Activated CD4-positive, alpha-beta T cell treated with anti-CD3 and anti-CD28 coated beads, Interleukin-2, Interleukin-6, amounts not matched to agents 100 ng/mL and 50 ng/mL, durations not matched to agents 16 hours and 8 hours (primary cell): ENCODE data around the gene GDI2.
"Not testable (repeated sequence)": the region's sequence is repeated elsewhere in the genome, so short reads cannot be mapped to it uniquely, and the experiment has no call there.

ENCODE experiments used
- DNase-seq: peaks from one replicate; pipeline ENCODE4 v3.0.0-alpha.2; 2020

Gene GDI2

DNA sequence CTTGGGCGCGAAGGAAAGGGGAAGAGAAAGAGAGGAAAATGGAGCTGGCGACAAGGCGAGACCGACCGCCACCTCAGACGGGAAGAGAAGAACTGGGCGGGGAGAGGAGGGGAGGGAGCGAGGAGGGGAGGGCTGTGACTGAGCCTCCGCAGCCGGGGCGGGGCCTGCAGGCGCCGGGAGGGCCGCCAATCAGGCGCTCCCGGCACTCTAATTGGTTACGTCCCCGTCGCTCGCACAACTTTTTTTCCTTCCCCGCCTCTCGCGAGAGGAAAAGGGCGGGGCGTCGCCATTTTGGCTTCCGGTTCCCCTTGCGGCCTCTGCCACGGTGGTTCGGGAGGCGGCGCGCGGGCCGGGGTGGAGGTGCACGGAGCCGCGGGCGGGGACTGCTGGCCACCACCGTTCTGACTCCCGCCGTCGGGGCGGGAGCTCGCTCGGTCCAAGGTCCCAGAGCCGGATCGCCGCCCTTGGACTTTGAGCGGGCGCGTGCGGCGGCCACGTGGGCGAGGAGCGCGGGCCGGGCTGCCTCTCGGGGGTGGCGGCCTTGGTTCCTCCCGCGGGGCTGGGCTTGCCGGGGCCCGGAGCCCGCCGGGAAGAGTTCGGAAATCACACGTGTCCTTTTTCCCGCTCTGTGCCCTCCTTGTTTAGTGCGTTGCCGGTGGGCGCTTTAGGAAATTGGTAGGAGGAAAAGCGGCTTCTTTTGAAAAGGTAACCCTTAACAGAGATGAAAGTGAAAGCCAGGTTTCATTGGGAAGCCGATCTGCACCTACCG lies at the start of gene GDI2:
TSS of gene GDI2 (minus strand) at position 94 of the 769 bp plus-strand sequence. CDS start 176 bp downstream, outside the sequence.
- DNase-seq = peak; percentile 98

DNA sequence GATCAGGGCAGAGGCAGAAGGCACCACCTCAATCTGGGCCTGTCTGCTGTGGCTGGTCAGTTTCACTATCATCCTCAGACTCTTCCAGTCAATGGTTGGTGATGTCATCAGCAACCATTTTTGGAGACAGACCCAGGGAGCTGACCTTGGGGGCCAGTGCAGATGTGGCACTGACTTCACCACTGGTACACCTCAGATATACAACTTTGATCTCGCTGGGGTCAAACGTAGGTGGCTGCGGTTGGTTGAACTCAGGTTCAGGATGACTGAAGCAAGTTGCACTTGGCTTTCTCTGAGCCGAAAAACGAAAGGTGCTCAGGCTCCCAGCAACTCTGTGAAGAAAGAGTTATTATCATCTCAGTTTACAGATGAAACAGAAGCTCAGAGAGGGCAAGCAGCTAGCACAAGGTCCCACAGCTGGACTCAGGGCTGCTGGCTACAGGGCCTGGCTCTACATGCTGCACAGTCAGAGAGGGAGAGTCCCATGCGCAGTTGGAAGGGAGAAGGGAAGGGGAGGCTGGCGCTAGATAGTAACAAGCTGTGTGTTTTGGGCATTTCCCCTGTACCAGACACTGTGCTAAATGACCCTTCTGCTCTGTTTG lies 49.2 kb upstream of the GDI2 start:
- DNase-seq = no peak

DNA sequence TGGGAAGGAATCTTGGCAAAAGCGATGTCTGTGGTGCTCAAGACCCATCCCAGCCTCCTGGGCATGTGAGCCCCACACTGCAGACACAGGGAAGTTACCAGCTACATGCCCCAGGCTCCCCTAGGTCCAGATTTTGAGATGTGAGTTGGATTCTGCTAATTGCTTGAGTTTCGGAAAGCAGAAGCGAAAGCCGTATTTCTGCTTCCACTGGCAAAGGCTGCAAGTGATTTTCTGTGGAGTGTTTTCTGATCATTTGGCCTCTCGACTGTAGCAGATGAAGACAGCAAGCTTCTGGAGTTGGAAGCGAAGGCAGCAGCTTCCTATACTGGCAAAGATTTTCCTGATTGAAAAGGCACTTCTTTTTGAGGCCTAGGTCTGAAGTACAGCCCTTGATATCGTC lies 46.8 kb upstream of the GDI2 start:
- no peak for DNase-seq

DNA sequence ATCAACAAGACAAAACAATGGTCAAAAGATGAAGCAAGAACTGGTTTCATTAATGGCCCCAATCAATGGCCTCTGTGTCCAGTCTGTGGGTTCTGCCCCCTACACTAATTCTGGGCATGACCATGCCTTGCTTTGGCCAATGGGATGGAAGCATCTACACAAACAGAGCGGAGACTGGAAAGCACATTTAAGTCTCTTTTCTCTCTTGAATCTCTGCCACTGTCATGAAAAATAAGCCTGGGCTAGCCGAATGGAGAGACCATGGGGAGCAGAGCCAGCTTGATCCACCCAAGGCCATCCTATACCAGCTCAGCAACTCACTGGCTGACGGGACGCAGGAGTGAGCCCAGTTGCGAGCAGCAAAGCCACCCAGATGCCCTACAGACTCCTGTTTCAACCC lies 45.6 kb upstream of the GDI2 start:
- DNase-seq = no peak

DNA sequence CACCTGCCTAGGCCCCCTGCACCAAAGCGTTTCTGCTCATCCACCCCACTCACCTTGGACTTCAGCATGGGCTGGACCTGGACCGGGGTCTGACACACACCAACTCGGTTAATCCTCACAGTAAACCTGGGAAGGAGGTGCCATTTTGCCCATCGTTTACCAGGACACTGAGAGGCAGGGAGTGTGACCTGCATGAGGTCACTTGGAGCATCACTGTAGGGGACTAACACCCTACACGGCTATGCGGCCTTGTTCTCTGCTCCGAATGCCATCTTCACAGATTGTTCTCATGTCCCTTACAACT lies 43.4 kb upstream of the GDI2 start:
- DNase-seq = no peak

DNA sequence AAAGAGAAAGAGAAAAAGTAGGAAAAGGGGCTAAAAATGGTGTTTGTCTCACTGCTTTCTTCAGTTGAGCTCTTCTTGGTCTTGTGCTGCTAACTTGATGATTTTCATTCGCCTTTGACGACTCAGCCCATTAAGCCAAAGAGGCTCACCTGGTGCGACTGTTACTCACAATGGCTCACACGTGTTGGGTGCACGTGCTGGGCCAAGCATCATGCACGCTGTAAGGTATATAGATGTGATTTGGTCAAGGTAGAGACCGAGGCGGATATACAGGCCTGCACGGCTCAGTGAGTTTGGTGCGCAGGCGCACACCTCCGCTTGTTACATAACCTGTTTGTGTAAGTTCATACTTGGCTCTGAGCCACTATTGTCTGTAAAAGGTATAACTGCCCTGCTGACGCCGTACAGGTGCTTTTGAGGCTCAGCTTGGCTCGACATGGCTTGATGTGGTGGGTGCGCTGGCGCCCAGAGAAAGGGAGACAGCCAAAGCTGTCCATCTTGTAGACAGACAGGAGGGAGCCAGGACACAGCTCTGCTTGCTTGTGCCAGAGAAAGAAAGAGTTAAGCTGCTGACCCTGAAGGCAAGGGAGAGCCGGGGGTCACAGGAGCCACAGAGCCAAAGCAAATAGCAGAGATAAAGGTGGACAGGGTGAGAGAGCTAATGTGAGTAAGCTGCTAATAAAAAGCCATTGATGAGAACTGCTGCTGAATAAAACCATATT lies 42.9 kb upstream of the GDI2 start:
- no peak for DNase-seq

DNA sequence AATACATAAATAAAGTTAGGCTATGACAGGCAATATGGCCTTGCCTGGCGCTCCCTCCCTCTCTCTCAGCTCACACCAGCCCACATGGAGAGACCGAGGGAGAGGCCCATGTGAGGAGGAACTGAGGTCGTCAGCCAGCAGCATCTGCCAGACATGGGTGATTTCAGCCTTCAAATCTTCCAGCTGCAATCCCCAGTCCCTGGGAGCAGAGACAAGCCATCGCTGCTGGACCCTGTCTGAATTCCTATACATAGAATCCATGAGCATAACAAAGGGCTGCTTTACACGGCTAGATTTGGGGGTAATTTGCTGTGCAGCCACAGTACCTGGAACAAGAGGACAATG lies 40.9 kb upstream of the GDI2 start:
- no peak for DNase-seq

DNA sequence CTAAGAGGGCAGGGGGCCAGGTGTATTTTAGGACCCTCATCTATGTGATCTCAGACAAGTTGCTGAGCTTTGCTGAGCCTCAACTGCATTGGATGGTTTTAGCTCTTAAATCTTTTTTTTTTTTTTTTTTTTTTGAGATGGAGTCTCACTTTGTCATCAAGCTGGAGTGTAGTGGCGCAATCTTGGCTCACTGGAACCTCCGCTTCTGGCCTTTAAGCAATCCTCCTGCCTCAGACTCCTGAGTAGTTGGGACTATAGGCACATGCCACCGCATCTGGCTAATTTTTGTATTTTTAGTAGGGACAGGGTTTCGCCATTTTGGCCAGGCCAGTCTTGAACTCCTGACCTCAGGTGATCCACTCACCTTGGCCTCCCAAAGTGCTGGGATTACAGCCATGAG lies 33.4 kb upstream of the GDI2 start:
- not testable (repeated sequence) for DNase-seq

DNA sequence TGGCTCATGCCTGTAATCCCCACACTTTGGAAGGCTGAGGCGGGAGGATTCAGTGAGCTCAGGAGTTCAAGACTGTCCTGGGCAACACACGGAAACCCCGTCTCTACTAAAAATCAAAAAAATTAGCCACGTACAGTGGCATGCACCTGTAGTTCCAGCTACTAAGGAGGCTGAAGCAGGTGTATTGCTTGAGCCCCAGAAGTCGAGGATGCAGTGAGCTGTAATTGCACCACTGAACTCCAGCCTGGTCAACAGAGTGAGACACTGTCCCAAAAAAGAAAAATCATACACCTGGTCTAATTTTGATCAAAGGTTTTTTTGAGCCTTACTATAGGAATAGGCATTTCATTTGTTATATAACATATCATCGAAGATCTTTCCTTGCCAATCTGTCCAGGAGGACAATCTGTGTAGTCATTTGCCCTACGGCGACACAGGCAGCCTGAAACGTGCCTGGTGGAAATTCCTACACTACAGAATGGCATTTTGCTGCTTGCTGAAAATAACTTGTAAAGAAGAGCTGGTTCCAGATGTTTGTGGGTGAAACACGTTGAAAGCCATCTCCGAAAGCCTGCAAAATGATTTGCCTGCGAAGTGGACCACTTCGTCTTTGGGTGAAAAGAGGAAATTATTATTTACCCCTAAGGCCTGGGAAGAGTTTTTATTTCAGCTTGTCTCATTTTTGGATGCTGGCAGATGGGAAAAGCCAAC lies 31.3 kb upstream of the GDI2 start:
- no peak for DNase-seq

DNA sequence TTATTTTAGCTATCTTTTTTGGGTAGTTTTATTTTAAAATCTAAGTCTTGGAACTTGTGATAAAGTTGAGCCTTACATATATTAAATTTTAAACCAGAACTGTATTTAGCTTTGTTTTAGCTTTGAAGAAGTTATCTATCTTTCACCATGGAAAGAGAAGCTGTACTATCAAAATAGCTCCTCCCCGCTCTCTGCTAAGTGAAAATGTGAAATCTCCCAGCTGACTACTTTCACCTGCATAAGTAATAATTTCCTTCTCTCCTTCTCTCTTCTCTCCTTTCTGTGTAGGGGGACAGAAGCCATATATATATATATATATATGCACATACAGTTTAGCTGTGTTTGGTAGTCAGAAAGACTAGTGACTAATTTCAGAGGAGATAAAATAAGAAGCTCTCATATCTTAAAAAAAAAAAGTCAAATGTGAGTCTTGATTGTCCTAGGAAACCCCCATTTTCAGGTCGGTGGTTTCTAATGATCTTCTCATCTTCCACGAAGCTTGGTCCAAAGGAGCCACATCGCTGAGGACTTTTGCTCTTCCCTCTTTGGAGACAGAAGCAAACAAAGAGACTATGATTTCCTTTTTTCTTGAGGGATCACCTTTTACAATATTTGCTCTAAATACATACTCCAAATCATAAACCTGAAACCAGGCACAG lies 30.6 kb upstream of the GDI2 start:
- DNase-seq = no peak

DNA sequence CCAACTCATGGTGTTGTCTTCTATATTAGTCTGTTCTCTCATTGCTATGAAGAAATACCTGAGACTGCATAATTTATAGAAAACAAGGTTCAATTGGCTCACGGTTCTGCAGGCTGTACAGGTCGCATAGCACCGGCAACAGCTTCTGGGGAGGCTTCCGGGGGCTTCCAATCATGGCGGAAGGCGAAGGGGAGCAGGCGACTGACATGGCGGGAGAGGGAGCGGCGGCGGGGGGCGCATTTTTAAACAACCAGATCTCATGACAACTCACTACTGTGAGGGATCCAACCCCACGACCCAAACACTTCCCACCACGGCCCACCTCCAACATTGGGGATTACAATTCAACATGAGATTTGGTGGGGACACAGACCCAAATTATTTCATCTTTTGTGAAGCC lies 28.7 kb upstream of the GDI2 start:
- no peak for DNase-seq

DNA sequence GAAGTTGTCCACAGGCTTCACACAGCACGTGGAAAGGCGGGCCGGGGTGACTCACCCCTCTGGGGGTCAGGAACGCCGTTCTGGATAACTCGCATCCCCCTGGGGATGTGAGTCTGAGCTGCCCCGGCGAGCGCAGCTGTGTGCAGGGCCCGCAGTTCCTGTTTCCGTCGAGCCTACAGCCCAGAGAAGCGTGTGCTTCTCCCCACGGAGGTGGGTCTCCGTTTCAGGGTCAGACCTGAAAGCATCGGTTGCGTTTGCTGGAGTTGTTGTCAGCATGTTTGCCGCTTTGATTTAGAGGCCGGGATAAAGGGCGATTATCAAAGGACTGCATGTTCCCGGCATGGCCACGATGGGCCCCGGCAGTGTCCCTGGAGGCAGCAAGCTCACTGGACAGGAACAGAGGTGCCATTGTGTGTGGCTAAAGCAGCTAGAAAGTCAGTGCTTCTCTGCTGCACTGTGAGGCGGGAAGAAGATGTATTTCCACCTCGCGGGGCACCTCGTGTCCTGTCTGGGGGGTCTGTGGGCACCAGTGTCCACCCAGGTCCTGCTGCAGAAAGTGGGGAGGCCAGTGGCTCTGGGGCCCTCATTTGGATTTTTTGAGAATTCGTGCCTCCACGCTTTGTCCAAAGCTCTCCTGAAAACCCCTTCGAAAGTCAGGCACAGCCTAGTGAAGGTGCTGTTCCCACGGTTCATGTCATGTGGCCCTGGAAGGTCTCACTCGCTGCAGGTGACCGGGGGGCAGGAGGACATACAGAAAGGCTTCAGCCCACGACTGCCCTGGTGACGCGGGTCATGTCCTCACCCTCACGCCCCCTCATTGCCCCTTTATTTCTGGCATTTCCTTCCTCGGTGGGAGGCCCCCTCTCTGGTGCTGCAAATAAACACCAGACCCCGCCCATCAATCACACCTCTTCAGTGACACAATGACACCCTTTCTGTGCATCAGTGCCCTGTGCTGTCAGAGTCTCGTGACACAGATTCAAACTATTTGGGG lies 27.4 kb upstream of the GDI2 start:
- DNase-seq = no peak

DNA sequence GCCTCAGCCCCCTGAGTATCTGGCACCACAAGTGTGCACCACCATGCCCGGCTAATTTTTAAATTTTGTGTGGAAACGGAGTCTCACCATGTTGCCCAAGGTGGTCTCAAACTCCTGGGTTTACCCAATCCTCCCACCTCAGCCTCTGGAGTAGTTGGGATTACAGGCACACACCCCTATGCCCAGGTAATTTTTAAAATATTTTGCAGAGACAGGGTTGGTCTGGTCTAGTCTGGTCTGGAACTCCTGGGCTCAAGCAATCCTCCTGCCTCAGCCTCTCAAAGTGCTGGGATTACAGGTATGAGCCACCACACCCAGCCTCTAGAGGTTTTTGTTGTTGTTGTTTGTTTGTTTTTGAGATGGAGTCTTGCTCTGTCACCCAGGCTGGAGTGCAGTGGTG lies 22.9 kb upstream of the GDI2 start:
- not testable (repeated sequence) for DNase-seq

DNA sequence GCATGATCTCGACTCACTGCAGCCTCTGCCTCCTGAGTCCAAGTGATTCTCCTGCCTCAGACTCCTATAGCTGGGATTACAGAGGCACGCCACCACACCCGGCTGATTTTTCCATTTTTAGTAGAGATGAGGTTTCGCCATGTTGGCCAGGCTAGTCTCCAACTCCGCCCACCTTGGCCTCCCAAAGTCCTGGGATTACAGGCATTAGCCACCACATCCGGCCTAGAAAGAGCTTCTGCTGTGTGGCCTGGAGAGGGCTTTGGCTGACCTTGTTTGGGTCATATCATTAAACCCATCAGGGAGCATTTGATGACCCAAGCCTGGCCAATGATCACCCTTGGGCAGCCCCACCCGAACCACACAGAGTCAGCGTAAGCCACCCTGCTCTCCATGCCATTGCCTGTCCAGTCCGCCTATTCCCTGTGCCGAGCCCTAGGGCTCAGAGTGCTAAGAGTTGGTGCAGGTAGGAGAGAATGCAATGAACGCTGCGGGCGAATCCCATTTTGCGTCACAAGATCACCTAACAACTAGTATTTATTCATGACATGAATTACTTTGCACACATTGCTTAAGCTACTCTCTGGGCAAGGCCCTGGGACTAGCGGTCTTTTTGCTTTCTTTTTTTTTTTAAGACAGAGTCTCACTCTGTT lies 22.3 kb upstream of the GDI2 start:
- no peak for DNase-seq

DNA sequence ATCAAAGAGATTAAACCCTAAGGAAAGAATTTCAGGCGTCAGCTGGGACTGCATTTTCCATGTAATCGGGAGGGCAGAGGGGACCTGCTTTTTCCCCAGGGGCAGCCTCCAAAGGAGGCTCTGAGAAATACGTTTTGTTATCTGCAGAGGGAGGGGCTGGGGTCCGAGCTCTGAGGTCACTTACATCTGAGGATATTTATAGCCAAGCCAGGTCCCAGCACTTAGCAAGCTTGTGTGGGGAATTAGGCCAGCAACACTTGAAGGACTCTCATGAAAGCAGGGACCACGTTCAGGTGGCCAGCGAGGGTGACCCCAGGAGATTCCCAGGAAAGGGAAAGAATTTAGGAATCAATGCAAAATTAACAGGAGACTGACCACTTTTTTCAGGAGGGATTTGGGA lies 20.6 kb upstream of the GDI2 start:
- DNase-seq = no peak

DNA sequence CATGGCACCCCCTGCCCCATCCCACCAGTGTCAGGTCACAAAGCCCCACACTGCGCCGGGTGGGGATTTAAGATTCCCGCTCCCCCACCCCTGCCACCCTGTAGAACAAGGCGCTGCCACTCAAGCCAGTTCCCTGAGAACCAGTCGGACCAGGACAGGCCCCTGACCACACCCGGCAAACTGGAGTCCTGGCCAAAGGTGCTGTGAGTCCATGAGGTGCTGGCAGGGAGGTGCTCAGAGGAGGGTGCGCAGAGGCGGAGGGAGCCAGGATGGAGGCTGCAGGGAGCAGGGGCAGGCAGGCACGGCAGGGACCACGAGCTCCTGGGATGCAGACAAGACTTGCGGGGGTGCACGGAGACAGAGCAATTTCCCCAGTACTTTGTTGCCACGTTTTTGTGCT lies 19.7 kb upstream of the GDI2 start:
- DNase-seq = no peak

DNA sequence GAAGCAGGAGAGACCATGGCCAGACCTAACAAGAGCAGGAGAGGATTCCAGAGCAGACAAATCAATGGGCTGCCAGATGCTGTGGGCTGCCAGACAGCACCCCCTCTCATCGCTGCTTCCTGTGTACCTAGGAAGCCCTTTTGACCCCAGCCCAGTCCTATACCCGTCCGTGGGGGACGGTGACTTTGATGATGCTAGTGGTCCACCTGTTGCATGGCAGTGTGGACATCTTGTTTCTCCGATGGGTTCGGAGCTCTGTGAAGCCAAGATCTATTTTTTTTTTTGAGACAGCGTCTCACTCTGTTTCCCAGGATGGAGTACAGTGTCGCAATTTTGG lies 18.2 kb upstream of the GDI2 start:
- no peak for DNase-seq

DNA sequence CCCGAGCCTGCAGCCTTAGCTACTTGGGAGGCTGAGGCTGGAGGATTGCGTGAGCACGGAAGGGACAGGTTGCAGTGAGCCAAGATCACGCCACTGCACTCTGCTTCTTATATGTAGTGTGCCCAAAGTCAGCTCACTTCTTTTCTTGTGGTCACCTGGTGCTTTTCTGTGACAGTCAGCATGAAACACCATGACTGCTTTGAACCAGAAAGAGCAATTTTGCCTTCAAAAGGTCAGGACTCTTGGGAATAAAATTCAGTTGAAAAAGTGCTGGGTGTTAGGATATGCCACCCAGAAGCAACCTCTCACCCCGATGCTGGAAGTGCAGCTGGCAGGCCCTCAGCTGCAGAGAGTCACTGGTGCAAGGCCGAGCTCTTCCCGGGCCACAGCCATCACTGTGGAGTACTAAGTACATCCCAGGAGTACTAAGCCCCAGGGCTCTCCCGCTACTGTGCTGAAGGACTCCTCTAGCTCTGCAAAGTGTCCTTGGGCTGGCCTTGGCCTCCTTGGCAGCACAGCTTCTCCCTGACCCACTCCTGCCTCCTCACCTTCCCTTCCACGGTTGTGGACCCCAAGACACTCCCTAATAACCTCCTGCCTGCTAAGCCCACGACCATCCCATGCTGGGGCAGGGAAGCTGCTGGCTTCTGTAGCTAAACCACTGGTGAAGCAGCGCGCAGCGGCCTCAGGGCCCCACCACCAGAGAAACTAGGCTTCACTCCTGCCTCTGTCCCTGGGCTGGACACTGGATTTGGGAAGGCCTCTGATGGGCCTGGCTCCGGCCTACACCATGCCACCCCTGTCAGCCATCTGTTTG lies 17.6 kb upstream of the GDI2 start:
- DNase-seq = no peak

DNA sequence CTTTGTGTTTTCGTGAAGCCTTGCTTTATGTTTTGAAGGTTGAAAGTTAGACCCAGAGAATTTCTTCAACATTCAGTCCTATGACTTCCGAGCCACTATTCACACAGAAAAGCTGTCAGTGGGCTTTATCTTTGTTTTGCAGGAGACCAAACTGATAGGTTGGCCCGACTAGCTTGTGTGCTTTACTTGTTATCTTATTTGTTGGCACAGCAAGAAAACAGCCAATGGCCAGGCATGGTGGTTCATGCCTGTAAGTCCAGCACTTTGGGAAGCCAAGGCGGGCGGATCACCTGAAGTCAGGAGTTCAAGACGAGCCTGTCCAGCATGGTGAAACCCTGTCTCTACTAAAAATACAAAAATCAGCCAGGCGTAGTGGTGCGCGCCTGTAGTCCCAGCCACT lies 16.0 kb upstream of the GDI2 start:
- no peak for DNase-seq

DNA sequence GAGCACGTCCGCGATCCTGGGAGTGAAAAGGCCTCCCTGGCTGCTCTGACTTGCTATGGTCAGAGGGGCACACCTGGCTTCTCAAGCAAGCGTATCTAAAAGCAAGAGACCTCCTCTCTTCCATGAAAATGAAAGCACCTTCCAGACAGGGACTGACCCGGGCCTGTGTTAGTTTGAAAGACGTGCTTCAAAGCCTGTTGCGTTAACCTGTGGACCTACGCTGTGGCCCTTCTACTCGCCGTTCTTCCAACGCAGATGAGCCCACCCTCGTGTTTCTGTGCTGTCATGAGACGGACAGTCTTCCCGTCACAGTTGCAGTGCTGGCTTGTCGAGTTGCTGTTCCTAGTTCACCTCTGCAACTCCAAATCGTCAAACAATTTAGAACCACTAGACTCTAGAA lies 15.5 kb upstream of the GDI2 start:
- no peak for DNase-seq

DNA sequence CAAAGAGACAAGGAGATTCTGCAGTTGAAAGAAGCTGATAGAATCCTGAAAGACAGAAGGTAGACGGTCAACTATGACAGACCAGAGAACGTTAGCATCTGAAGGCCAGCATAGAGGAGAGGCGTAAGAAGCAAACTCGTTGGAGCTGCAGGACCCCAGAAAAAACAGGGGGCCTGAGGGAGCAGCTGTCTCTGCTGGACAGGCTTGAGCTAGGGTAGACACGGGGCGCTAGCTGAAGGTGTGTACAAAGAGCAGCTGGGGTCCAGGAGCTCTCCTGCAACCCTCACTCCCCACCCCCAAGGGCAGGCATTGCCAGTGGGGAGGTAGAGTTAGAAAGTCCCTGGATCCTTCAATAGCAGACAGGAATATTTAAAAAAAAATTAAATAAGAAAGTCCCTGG lies 14.6 kb upstream of the GDI2 start:
- no peak for DNase-seq
